Astrocyte (in vitro differentiated cells and primary cell): ENCODE results near the gene SMIM3.

Source experiments
- CTCF ChIP-seq: IDR thresholded peaks from 2 replicates; pipeline ENCODE4 v1.5.1; 2011; ENCODE audit warnings: low read depth, mild to moderate bottlenecking, inconsistent platforms, low read length, moderate library complexity; ENCODE audit not compliant: insufficient read depth
- EZH2 ChIP-seq: IDR thresholded peaks from 2 replicates; pipeline ENCODE4 v1.6.1; 2012; ENCODE audit warnings: mild to moderate bottlenecking, low read length, inconsistent platforms; ENCODE audit not compliant: insufficient read depth

GRCh38 chr5:150787656-150788055 lies 9.1 kb downstream of the SMIM3 start:
- TF ChIP-seq CTCF (no peak), EZH2 (no peak)
